OCI-LY3 (cell line): ENCODE data around the gene HM13.

Source experiments
- H2AFZ ChIP-seq: fragments of 200-600, 300-600 bp; shearing (Covaris generic); 2 replicates; pipeline ENCODE4 v1.6.0; 2014; ENCODE audit warnings: antibody characterized with exemption, low read depth, low read length
- H3K27ac ChIP-seq: fragments of 200-600, 300-600 bp; sonication (generic); 2 replicates; pipeline ENCODE4 v1.5.1; 2014; ENCODE audit warnings: mild to moderate bottlenecking, low read length, moderate library complexity, mixed read lengths
- H3K27me3 ChIP-seq: fragments of 200-600, 300-600 bp; sonication (generic); 2 replicates; pipeline ENCODE4 v1.6.1; 2014; ENCODE audit warnings: low read depth, low read length, mixed read lengths
- H3K36me3 ChIP-seq: fragments of 200-600, 300-600 bp; sonication (generic); replicated peaks from 2 replicates; pipeline ENCODE3; 2014; ENCODE audit warnings: low read depth, low read length, mixed read lengths
- H3K4me1 ChIP-seq: fragments of 300-600, 200-600 bp; sonication (generic); 2 replicates; pipeline ENCODE4 v1.6.1; 2014; ENCODE audit warnings: low read length, mixed read lengths
- H3K4me2 ChIP-seq: fragments of 200-600, 300-600 bp; sonication (generic); 2 replicates; pipeline ENCODE4 v1.6.1; 2014; ENCODE audit warnings: low read length, mixed read lengths
- H3K4me3 ChIP-seq: fragments of 300-600, 200-600 bp; sonication (generic); 2 replicates; pipeline ENCODE4 v1.5.1; 2014; ENCODE audit warnings: antibody characterized with exemption, mild to moderate bottlenecking, low read length, moderate library complexity
- H3K79me2 ChIP-seq: fragments of 300-600, 200-600 bp; shearing (Covaris generic); 2 replicates; pipeline ENCODE4 v1.6.1; 2014; ENCODE audit warnings: mild to moderate bottlenecking, low read length, mixed read lengths
- H3K9ac ChIP-seq: fragments of 300-600, 200-600 bp; shearing (Covaris generic); 2 replicates; pipeline ENCODE4 v1.6.0; 2014; ENCODE audit warnings: mild to moderate bottlenecking, low read length, moderate library complexity
- H3K9me3 ChIP-seq: fragments of 200-600, 300-600 bp; shearing (Covaris generic); 2 replicates; pipeline ENCODE4 v1.6.1; 2014; ENCODE audit warnings: low read length, mixed read lengths; ENCODE audit not compliant: insufficient read depth
- H4K20me1 ChIP-seq: fragments of 200-600, 300-600 bp; sonication (generic); 2 replicates; pipeline ENCODE4 v1.6.1; 2016; ENCODE audit warnings: low read length, mixed read lengths; ENCODE audit not compliant: insufficient read depth
- EZH2phosphoT487 ChIP-seq: fragments of 200-600 bp; shearing (Covaris generic); IDR thresholded peaks from 2 replicates; pipeline ENCODE4 v1.6.1; 2018; ENCODE audit warnings: antibody characterized with exemption, mixed run types, low read depth
- TF ChIP-seq, protein P1 (sequence below): fragments of 200-600, 300-600 bp; sonication (generic); IDR thresholded peaks from 2 replicates; pipeline ENCODE4 v1.5.1; 2014; ENCODE audit warnings: antibody characterized with exemption, low read length, low read depth

Gene HM13

GRCh38 chr20:31540406-31540805 lies 26.2 kb downstream of the HM13 start:
- no peak overlapping the region for H3K27ac ChIP-seq

DNA sequence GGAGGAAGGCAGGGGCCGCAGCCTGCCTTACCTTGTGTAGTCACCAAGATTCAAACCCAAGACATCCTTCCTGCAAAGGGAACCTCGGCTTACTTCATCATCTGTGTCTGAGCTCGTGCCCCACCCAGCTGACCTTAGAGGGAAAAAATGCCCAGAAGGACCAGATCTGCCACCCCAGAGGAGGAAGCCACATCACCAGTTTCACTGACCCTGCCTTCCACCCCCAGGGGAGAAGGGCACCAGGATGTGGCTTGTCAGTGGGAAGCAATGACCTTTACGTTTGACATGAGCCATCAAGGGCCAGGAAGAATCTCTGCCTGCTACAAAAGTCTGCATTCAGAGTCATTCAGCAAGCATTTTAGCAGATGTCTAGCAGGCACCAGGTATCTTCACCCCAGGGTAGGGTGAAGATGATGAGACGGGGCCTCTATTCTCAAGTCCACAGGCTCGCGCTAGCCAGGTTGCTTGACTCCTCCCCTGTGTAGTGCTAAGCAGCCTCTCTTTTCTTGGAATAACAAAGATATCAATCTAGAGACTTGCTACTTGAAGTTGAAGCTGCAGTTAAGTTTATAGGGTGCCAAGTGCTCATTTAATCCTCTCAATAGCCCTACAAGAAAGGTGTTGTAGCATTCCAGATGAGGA lies 28.1 kb downstream of the HM13 start:
- no peaks in the 10 kb centered on the region for H3K4me1 ChIP-seq
- peaks cover 14% of the 10 kb centered on the region; the same call in 1 of the 2 replicates for H4K20me1 ChIP-seq
- H3K4me3 ChIP-seq: no peak overlapping the region
- peaks cover 26% of the 10 kb centered on the region for H3K79me2 ChIP-seq
- H3K9me3 ChIP-seq: no peaks in the 10 kb centered on the region
- no peak overlapping the region for H3K9ac ChIP-seq
- TF ChIP-seq, protein P1, sequence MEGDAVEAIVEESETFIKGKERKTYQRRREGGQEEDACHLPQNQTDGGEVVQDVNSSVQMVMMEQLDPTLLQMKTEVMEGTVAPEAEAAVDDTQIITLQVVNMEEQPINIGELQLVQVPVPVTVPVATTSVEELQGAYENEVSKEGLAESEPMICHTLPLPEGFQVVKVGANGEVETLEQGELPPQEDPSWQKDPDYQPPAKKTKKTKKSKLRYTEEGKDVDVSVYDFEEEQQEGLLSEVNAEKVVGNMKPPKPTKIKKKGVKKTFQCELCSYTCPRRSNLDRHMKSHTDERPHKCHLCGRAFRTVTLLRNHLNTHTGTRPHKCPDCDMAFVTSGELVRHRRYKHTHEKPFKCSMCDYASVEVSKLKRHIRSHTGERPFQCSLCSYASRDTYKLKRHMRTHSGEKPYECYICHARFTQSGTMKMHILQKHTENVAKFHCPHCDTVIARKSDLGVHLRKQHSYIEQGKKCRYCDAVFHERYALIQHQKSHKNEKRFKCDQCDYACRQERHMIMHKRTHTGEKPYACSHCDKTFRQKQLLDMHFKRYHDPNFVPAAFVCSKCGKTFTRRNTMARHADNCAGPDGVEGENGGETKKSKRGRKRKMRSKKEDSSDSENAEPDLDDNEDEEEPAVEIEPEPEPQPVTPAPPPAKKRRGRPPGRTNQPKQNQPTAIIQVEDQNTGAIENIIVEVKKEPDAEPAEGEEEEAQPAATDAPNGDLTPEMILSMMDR: no peak
- no peak for TF ChIP-seq EZH2phosphoT487
- no peaks in the 10 kb centered on the region for H3K27me3 ChIP-seq
- peaks cover 60% of the 10 kb centered on the region for H3K36me3 ChIP-seq
- no peak overlapping the region for H3K4me2 ChIP-seq
- no peak overlapping the region for H2AFZ ChIP-seq
- no peak overlapping the region for H3K27ac ChIP-seq

More at GRCh38 chr20:31540406-31540805, 26.2 kb downstream of the HM13 start:
- Histone ChIP-seq H3K4me2 (no peak overlapping the region), H3K4me3 (no peak overlapping the region), H3K9me3 (no peaks in the 10 kb centered on the region), H3K27me3 (no peaks in the 10 kb centered on the region), H3K36me3 (peaks cover 70% of the 10 kb centered on the region), H3K79me2 (peaks cover 16% of the 10 kb centered on the region), H3K4me1 (no peaks in the 10 kb centered on the region), H3K9ac (no peak overlapping the region), H4K20me1 (peaks cover 19% of the 10 kb centered on the region; the same call in 1 of the 2 replicates), H2AFZ (no peak overlapping the region)
- no peak for TF ChIP-seq EZH2phosphoT487
- TF ChIP-seq, protein P1: no peak

DNA sequence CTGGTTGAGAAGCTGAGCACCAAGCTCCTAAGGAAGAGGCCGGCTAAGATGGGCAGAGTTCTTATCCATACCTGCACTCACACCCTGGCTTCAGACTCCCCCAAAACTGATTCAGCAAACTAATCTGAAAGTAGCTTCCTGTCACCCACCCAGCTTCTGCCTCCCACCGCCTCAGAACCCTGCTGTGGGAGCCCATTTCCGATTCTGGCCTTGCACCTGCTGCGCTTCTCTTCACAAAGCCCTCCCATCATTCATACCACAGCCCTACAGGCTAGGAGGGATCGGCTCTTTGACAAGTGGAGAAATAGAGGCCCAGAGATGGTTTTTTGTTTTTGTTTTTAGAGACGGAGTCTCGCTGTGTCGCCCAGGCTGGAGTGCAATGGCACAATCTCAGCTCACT lies 28.7 kb downstream of the HM13 start:
- Histone ChIP-seq H3K4me1 (no peaks in the 10 kb centered on the region), H3K9me3 (no peaks in the 10 kb centered on the region), H3K79me2 (peaks cover 33% of the 10 kb centered on the region), H3K27ac (no peak overlapping the region), H3K4me3 (no peak overlapping the region), H4K20me1 (peaks cover 14% of the 10 kb centered on the region; the same call in 1 of the 2 replicates), H3K36me3 (peaks cover 60% of the 10 kb centered on the region), H3K9ac (no peak overlapping the region), H2AFZ (no peak overlapping the region), H3K4me2 (no peak overlapping the region), H3K27me3 (no peaks in the 10 kb centered on the region)
- no peak for TF ChIP-seq EZH2phosphoT487
- TF ChIP-seq, protein P1: no peak

- H2AFZ ChIP-seq: no peak overlapping the region
- no peak overlapping the region for H3K27ac ChIP-seq
- H3K36me3 ChIP-seq: peaks cover 60% of the 10 kb centered on the region
- H3K4me2 ChIP-seq: no peak overlapping the region
- no peak overlapping the region for H3K4me3 ChIP-seq
- peaks cover 8% of the 10 kb centered on the region for H3K4me1 ChIP-seq
- peaks cover 44% of the 10 kb centered on the region for H3K79me2 ChIP-seq
- H4K20me1 ChIP-seq: peaks cover 7% of the 10 kb centered on the region; the same call in 1 of the 2 replicates
- H3K27me3 ChIP-seq: no peaks in the 10 kb centered on the region
- H3K9ac ChIP-seq: no peak overlapping the region
- TF ChIP-seq EZH2phosphoT487: no peak
- TF ChIP-seq, protein P1: no peak
- H3K9me3 ChIP-seq: no peaks in the 10 kb centered on the region
Observed at GRCh38 chr20:31543966-31544598, 29.8 kb downstream of the HM13 start.
